OCI-LY1 (cell line): ENCODE results near the gene SLC30A10.
"Not testable (repeated sequence)": the region's sequence is repeated elsewhere in the genome, so short reads cannot be mapped to it uniquely, and the experiment has no call there.

Experiments used
- H2AFZ ChIP-seq: fragments of 200-600 bp; sonication (generic), shearing (Covaris generic); 2 replicates; pipeline ENCODE4 v1.6.0; 2014; ENCODE audit warnings: antibody characterized with exemption, mild to moderate bottlenecking, low read length
- H3F3A ChIP-seq: fragments of 200-600 bp; sonication (generic), shearing (Covaris generic); 2 replicates; pipeline ENCODE4 v1.6.0; 2014; ENCODE audit warnings: mild to moderate bottlenecking, antibody characterized with exemption, low read length, moderate library complexity; ENCODE audit not compliant: insufficient read depth
- H3K27ac ChIP-seq: fragments of 200-600 bp; sonication (generic); 2 replicates; pipeline ENCODE4 v1.5.1; 2014; ENCODE audit warnings: low read length, mixed run types, mild to moderate bottlenecking, low read depth; ENCODE audit not compliant: poor library complexity, severe bottlenecking
- H3K27me3 ChIP-seq: fragments of 200-600 bp; sonication (generic); 2 replicates; pipeline ENCODE4 v1.6.0; 2014; ENCODE audit warnings: antibody characterized with exemption, mild to moderate bottlenecking, low read length, moderate library complexity; ENCODE audit not compliant: insufficient read depth
- H3K36me3 ChIP-seq: fragments of 200-600 bp; sonication (generic); 2 replicates; pipeline ENCODE4 v1.6.1; 2014; ENCODE audit warnings: mild to moderate bottlenecking, antibody characterized with exemption, low read length, moderate library complexity, mixed read lengths; ENCODE audit not compliant: insufficient read depth
- H3K4me1 ChIP-seq: fragments of 200-600 bp; sonication (generic); 2 replicates; pipeline ENCODE4 v1.5.1; 2014; ENCODE audit warnings: mild to moderate bottlenecking, low read length, moderate library complexity; ENCODE audit not compliant: insufficient read depth, severe bottlenecking
- H3K4me2 ChIP-seq: fragments of 200-600 bp; sonication (generic), shearing (Covaris generic); 2 replicates; pipeline ENCODE4 v1.6.1; 2014; ENCODE audit warnings: low read length
- H3K4me3 ChIP-seq: fragments of 200-600 bp; sonication (generic); 2 replicates; pipeline ENCODE4 v1.5.1; 2014; ENCODE audit warnings: low read length, low read depth, mild to moderate bottlenecking, mixed read lengths; ENCODE audit not compliant: poor library complexity, severe bottlenecking
- H3K79me2 ChIP-seq: fragments of 200-600 bp; shearing (Covaris generic); 2 replicates; pipeline ENCODE4 v1.6.1; 2016; ENCODE audit warnings: mixed run types, low read length, mixed read lengths; ENCODE audit not compliant: insufficient read depth
- H3K9ac ChIP-seq: fragments of 200-600 bp; sonication (generic), shearing (Covaris generic); 2 replicates; pipeline ENCODE4 v1.6.1; 2014; ENCODE audit warnings: mild to moderate bottlenecking, low read length, mixed read lengths
- H3K9me2 ChIP-seq: fragments of 200-600 bp; sonication (generic), shearing (Covaris generic); 2 replicates; pipeline ENCODE4 v1.6.1; 2014; ENCODE audit warnings: low read depth, mild to moderate bottlenecking, low read length, mixed read lengths
- H3K9me3 ChIP-seq: fragments of 200-600 bp; shearing (Covaris generic); 2 replicates; pipeline ENCODE4 v1.6.1; 2014; ENCODE audit warnings: low read length, mixed read lengths
- H4K20me1 ChIP-seq: fragments of 200-600 bp; sonication (generic), shearing (Covaris generic); 2 replicates; pipeline ENCODE4 v1.6.0; 2016; ENCODE audit warnings: mild to moderate bottlenecking, low read length; ENCODE audit not compliant: insufficient read depth
- EZH2 ChIP-seq: fragments of 200-600 bp; sonication (generic), shearing (Covaris generic); IDR thresholded peaks from 2 replicates; pipeline ENCODE4 v1.8.0; 2017; ENCODE audit warnings: borderline replicate concordance, mixed run types, mild to moderate bottlenecking, antibody characterized with exemption, low read length, moderate library complexity, mixed read lengths
- TF ChIP-seq, protein P1 (sequence below): fragments of 200-600 bp; sonication (generic), shearing (Covaris generic); IDR thresholded peaks from 2 replicates; pipeline ENCODE4 v1.5.1; 2017; ENCODE audit warnings: mild to moderate bottlenecking, antibody characterized with exemption, low read length, moderate library complexity, mixed read lengths

The SLC30A10 gene

GRCh38 chr1:219898375-219898774 is 30.0 kb downstream of the SLC30A10 start:
- H3K4me2 ChIP-seq, result no peak overlapping the region
- no peak overlapping the region for H3K9ac ChIP-seq
- no peaks in the 10 kb centered on the region for H3K9me2 ChIP-seq
- no peaks in the 10 kb centered on the region for H3K79me2 ChIP-seq
- no peaks in the 10 kb centered on the region for H4K20me1 ChIP-seq
- H3K36me3 ChIP-seq, result no peaks in the 10 kb centered on the region
- no peaks in the 10 kb centered on the region for H3K4me1 ChIP-seq
- no peak overlapping the region for H2AFZ ChIP-seq
- no peaks in the 10 kb centered on the region for H3F3A ChIP-seq
- TF ChIP-seq, protein P1, sequence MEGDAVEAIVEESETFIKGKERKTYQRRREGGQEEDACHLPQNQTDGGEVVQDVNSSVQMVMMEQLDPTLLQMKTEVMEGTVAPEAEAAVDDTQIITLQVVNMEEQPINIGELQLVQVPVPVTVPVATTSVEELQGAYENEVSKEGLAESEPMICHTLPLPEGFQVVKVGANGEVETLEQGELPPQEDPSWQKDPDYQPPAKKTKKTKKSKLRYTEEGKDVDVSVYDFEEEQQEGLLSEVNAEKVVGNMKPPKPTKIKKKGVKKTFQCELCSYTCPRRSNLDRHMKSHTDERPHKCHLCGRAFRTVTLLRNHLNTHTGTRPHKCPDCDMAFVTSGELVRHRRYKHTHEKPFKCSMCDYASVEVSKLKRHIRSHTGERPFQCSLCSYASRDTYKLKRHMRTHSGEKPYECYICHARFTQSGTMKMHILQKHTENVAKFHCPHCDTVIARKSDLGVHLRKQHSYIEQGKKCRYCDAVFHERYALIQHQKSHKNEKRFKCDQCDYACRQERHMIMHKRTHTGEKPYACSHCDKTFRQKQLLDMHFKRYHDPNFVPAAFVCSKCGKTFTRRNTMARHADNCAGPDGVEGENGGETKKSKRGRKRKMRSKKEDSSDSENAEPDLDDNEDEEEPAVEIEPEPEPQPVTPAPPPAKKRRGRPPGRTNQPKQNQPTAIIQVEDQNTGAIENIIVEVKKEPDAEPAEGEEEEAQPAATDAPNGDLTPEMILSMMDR, result no peak
- no peaks in the 10 kb centered on the region for H3K9me3 ChIP-seq
- H3K27ac ChIP-seq, result no peak overlapping the region
- no peak overlapping the region for H3K4me3 ChIP-seq
- H3K27me3 ChIP-seq, result no peaks in the 10 kb centered on the region

GRCh38 chr1:219897914-219898313 is 30.4 kb downstream of the SLC30A10 start:
- TF ChIP-seq EZH2, result no peak
- TF ChIP-seq, protein P1, result no peak
- Histone ChIP-seq H3K4me2 (no peak overlapping the region), H2AFZ (no peak overlapping the region), H3K9me2 (no peaks in the 10 kb centered on the region), H3K27me3 (no peaks in the 10 kb centered on the region), H3K9ac (no peak overlapping the region), H4K20me1 (no peaks in the 10 kb centered on the region), H3K36me3 (no peaks in the 10 kb centered on the region), H3F3A (no peaks in the 10 kb centered on the region), H3K79me2 (no peaks in the 10 kb centered on the region), H3K27ac (no peak overlapping the region), H3K9me3 (no peaks in the 10 kb centered on the region), H3K4me3 (no peak overlapping the region), H3K4me1 (no peaks in the 10 kb centered on the region)

GRCh38 chr1:219892271-219892670 is 36.1 kb downstream of the SLC30A10 start:
- not testable (repeated sequence) for H3K9me2 ChIP-seq, H2AFZ ChIP-seq, H3K4me1 ChIP-seq, H3K36me3 ChIP-seq, H3K4me2 ChIP-seq, H4K20me1 ChIP-seq, H3F3A ChIP-seq, H3K9ac ChIP-seq, H3K27ac ChIP-seq, H3K9me3 ChIP-seq, H3K79me2 ChIP-seq, H3K4me3 ChIP-seq, H3K27me3 ChIP-seq

DNA sequence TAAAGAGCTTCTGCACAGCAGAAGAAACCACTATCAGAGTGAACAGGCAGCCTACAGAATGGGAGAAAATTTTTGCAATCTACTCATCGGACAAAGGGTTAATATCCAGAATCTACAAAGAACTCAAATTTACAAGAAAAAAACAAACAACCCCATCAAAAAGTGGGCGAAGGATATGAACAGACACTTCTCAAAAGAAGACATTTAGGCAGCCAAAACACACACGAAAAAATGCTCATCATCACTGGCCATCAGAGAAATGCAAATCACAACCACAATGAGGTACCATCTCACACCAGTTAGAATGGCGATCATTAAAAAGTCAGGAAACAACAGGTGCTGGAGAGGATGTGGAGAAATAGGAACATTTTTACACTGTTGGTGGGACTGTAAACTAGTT is 36.5 kb downstream of the SLC30A10 start:
- H3F3A ChIP-seq, H3K4me2 ChIP-seq, H3K36me3 ChIP-seq, H3K79me2 ChIP-seq, H3K9me2 ChIP-seq, H3K27ac ChIP-seq, H3K9me3 ChIP-seq, H4K20me1 ChIP-seq, H3K4me1 ChIP-seq, H2AFZ ChIP-seq, H3K9ac ChIP-seq, H3K27me3 ChIP-seq, H3K4me3 ChIP-seq: not testable (repeated sequence)

GRCh38 chr1:219888667-219889066 is 39.7 kb downstream of the SLC30A10 start:
- not testable (repeated sequence) for H3K9me3 ChIP-seq

More at GRCh38 chr1:219888667-219889066, 39.7 kb downstream of the SLC30A10 start:
- H3K4me2 ChIP-seq, H3K27ac ChIP-seq, H3K27me3 ChIP-seq, H3K36me3 ChIP-seq, H3K79me2 ChIP-seq, H3K4me1 ChIP-seq, H3K9ac ChIP-seq, H3K9me2 ChIP-seq, H4K20me1 ChIP-seq, H3F3A ChIP-seq, H2AFZ ChIP-seq, H3K4me3 ChIP-seq: not testable (repeated sequence)
